Transverse colon (tissue), 3 donors: ENCODE results near the gene KIAA0586.

ENCODE experiments used
- EP300 ChIP-seq: sonication (generic); formaldehyde crosslinking; IDR thresholded peaks from one replicate; pipeline ENCODE4 v1.6.1; 2017; ENCODE audit warnings: antibody characterized with exemption, low read depth
- POLR2A ChIP-seq: fragments of 450-650 bp; IDR thresholded peaks from one replicate; pipeline ENCODE4 v1.6.1; 2016; ENCODE audit warnings: antibody characterized with exemption, mild to moderate bottlenecking, moderate library complexity
- TF ChIP-seq, protein P1 (sequence below), 5 experiments: fragments of 200-600 bp in 3 of 5; fragments of 450-650 bp in 2 of 5; sonication (generic) in 3 of 5; IDR thresholded peaks; 1 replicate in 2 of 5; 2 replicates in 3 of 5; pipeline ENCODE4 v1.5.1; 2016 to 2017; ENCODE audit warnings: antibody characterized with exemption in 5 of 5, inconsistent platforms in 3 of 5, mild to moderate bottlenecking in 2 of 5, moderate library complexity in 1 of 5

DNA sequence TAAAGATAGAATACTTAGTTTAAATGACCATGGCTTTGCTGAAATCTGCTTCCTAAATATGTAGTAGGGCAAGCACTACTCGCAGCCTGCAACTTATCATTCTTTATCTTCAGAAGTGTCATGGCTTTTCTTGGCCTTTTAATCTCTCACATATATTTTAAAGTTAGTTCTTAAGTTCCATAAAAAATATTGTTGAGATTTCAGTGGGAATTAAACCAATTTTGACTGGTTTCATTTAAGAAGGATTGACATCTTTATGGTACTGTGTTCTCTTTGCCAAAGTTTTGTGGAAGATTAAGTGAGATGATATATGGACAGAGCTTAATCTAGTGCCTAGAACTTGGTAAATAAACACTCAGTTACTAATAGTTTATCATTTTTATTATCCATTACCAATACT lies 56.7 kb downstream of the KIAA0586 start:
- TF ChIP-seq, protein P1, sequence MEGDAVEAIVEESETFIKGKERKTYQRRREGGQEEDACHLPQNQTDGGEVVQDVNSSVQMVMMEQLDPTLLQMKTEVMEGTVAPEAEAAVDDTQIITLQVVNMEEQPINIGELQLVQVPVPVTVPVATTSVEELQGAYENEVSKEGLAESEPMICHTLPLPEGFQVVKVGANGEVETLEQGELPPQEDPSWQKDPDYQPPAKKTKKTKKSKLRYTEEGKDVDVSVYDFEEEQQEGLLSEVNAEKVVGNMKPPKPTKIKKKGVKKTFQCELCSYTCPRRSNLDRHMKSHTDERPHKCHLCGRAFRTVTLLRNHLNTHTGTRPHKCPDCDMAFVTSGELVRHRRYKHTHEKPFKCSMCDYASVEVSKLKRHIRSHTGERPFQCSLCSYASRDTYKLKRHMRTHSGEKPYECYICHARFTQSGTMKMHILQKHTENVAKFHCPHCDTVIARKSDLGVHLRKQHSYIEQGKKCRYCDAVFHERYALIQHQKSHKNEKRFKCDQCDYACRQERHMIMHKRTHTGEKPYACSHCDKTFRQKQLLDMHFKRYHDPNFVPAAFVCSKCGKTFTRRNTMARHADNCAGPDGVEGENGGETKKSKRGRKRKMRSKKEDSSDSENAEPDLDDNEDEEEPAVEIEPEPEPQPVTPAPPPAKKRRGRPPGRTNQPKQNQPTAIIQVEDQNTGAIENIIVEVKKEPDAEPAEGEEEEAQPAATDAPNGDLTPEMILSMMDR (IDR thresholded peaks at IDR 0.05) = no peak
- no peak for TF ChIP-seq POLR2A
- TF ChIP-seq EP300 = no peak
